ENCODE results near the gene RPS6KA5. TPM values are rescaled to one million over a fixed set of nuclear protein-coding genes. Genes with fewer than 3 reads are reported as not detected.

Gene RPS6KA5
- total RNA-seq, 1 donor from 2014 or later: 14.6 TPM

DNA sequence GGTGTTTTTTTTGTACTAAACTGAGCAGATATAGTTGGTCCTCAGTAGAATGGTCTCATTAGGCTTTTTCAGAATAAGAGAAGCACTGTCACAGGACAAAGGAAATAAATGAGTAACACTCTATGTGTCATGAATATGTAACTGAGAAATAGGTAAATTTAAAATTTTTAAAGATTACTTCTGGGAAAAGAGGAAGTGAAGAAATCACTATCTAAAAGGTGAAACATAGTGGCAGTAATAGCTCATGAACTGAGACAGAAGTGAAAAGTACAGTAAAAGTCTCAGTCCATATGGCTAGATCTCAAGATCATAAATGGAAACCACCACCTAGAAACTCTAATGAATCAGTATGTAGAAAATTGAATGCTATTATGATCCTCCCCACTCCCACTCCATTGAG, 154.9 kb downstream of the RPS6KA5 start:
- DNase-seq (no peak), ATAC-seq (ENCODE audit: poor library complexity) (no peak)
- intact Hi-C loops (cut with DNase I): no loop called here

DNA sequence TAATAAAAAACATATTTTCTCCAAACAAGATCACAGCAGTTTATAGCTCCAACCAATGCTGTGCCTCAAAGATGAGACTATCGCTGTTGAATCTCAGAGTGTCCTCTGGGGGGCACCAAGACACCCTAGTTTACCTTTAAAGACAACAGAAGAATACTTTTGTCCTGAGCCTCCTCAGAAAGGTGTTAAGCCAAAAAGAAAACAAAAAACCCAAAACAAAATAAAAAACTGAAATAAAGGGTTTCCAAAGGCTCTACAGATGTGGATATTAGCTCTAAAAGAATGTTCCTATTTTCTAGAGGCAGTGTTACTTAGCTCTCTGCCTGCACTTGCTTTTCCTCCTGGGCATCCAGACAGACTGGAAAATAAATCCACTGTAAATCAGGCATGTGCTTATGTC, 157.3 kb downstream of the RPS6KA5 start:
- ATAC-seq (ENCODE audit: poor library complexity): peak; percentile 89
- no peak for DNase-seq
- intact Hi-C loops (cut with DNase I): loop anchor here (5.0 kb wide), 2 partner anchors 154 to 274 kb away; no protein-coding TSS in a partner anchor

- intact Hi-C loops (cut with DNase I): loop anchor here (5.0 kb wide), 2 partner anchors 157 to 277 kb away; no protein-coding TSS in a partner anchor
- DNase-seq: no peak
- ATAC-seq (ENCODE audit: poor library complexity): no peak
Observed at GRCh38 chr14:90900476-90901083, 159.9 kb downstream of the RPS6KA5 start.

- intact Hi-C loops (cut with DNase I): no loop called here
- no peak for ATAC-seq (ENCODE audit: poor library complexity)
Observed at GRCh38 chr14:90897022-90897421, 163.4 kb downstream of the RPS6KA5 start.

DNA sequence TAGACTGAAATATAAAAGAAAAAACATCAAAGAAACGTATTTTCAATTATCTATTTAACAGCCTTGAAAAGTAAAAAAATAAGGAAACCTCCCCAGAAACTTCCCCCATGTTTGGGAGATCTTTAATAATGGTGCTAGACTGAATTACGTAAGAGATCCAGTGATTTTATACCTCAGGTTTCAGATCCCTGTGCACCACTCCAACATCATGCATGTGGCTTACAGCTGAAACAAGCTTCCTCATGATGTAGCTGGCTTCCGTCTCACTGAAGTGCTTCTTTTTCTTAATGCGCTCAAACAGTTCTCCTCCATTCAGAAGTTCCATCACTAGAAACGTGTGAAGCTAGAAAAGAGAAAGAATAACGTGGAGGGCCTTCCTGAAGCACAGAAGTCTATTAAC, 166.2 kb downstream of the RPS6KA5 start:
- intact Hi-C loops (cut with DNase I): no loop called here
- DNase-seq (no peak), ATAC-seq (ENCODE audit: poor library complexity) (no peak)

More at GRCh38 chr14:90897022-90897421, 163.4 kb downstream of the RPS6KA5 start:
- DNase-seq: no peak

- DNase-seq: no peak
- intact Hi-C loops (cut with DNase I): no loop called here
- no peak for ATAC-seq (ENCODE audit: poor library complexity)
Observed at GRCh38 chr14:90893510-90893909, 166.9 kb downstream of the RPS6KA5 start.

DNA sequence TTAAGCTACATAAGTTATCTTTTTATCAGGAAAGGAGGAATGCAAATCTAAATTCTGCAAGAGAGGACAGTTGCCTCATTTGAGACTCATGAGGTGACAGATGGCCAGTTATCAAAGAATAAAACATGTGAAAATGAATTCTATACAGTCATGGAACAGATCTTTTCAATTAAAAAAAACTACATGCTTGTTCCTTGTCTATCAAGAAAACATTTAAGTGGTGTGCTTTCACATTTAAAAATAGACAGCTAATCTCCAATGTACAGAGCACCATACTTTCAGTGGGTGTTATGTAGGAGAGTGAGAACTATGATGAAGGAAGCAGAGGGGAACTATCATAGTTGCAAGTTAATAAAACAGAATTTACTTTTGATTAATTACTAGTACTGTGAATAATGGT, 167.5 kb downstream of the RPS6KA5 start:
- intact Hi-C loops (cut with DNase I): no loop called here
- ATAC-seq (ENCODE audit: poor library complexity) (peak; percentile 69), DNase-seq (no peak)

DNA sequence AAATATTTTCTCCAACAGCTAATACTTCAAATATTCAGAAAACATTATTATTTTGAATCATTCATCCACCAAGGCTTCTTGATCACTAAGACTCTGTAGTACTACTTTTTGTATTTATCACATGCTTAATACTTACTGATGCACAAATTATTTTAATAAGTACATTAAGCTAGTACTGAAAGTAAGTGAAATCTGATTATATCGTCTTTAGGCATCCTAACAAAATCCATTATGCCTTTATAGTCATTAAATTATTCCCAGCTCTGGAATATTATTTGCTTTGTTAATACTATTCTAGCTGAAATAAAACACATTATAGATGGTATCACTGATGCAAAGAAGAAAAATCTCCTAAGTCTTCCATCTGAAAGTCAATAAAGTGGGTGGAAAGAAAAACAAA, 169.1 kb downstream of the RPS6KA5 start:
- DNase-seq: no peak
- no peak for ATAC-seq (ENCODE audit: poor library complexity)
- intact Hi-C loops (cut with DNase I): no loop called here

GRCh38 chr14:90890322-90891020, 170.0 kb downstream of the RPS6KA5 start:
- intact Hi-C loops (cut with DNase I): no loop called here
- no peak for DNase-seq
- no peak for ATAC-seq (ENCODE audit: poor library complexity)

DNA sequence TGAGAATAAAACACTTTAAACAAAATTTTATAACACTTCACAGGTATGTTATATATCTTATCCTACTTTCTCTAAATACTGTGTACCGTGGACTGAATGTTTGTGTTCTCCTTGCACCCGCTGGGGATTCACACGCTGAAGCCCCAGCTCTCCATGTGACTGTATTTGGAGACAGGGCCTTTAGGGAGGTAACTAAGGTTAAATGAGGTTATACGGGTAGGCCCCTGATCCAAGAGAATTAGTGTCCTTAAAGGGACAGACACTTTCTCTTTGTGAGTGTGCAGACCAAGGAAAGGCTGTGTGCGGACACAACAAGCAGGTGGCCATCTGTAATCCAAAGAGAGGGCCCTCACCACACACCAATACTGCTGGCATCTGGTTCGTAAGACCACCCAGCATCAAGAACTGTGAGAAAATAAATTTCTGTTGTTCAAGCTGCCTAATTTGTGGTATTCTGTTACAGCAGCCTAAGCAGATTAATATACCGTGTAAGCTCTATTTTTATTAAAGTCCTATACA, 174.1 kb downstream of the RPS6KA5 start:
- intact Hi-C loops (cut with DNase I): no loop called here
- DNase-seq (no peak), ATAC-seq (ENCODE audit: poor library complexity) (no peak)

GRCh38 chr14:90883782-90884181, 176.7 kb downstream of the RPS6KA5 start:
- intact Hi-C loops (cut with DNase I): no loop called here
- DNase-seq: no peak
- ATAC-seq (ENCODE audit: poor library complexity): no peak

GRCh38 chr14:90883197-90883596, 177.2 kb downstream of the RPS6KA5 start:
- intact Hi-C loops (cut with DNase I): no loop called here
- ATAC-seq (ENCODE audit: poor library complexity): no peak
- no peak for DNase-seq

GRCh38 chr14:90880282-90880681, 180.2 kb downstream of the RPS6KA5 start:
- DNase-seq (no peak), ATAC-seq (ENCODE audit: poor library complexity) (no peak)
- intact Hi-C loops (cut with DNase I): no loop called here

DNA sequence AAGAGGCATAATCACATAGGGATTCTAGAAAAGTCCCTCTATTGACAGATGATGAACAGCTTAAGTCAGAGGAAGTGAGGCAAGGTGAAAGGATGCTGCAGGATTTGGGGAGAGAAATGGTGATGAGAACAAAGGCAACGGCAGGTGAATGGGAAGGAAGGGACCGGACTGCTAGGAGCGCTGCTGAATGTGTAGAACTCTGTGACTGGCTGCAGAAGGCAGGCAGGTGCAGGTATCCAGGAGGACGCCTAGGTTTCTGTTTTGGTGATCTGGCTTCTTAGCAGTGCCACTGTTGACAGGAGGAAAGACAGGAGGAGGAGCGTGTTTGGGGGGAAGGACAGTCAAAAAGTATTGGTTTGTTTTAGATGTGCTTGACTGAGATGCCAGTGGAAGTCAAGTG, 185.8 kb downstream of the RPS6KA5 start:
- intact Hi-C loops (cut with DNase I): no loop called here
- ATAC-seq (ENCODE audit: poor library complexity): no peak
- no peak for DNase-seq

DNA sequence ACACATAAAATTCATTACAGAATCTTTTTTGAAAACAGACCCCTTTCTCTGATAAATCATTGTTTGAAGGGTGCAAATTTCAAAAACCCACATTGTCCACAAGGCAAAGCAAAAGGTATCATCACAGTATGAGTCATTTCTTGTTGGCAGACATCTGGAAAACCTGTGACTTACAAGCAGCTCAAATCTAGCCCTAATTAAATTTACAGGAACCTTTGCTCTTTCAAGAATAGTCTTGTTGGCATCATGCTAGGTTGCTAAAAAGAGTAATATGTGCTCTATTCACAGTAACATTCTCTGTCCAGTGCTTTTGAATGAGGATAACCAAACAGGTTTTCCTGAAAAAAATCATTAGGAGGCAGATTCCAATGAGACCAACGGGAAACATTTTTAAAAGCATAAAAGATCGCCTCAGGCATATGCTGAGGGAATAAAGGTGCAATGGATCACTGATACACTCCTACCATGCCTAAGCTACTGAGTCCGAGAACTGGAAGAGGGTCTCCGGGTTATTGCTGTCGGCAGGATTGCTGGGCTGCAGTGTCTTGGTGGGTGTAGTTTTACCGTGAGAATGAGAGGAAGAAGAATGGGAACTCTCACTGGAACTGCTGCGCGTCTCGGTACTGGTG, 188.7 kb downstream of the RPS6KA5 start:
- no peak for DNase-seq
- no peak for ATAC-seq (ENCODE audit: poor library complexity)
- intact Hi-C loops (cut with DNase I): no loop called here

DNA sequence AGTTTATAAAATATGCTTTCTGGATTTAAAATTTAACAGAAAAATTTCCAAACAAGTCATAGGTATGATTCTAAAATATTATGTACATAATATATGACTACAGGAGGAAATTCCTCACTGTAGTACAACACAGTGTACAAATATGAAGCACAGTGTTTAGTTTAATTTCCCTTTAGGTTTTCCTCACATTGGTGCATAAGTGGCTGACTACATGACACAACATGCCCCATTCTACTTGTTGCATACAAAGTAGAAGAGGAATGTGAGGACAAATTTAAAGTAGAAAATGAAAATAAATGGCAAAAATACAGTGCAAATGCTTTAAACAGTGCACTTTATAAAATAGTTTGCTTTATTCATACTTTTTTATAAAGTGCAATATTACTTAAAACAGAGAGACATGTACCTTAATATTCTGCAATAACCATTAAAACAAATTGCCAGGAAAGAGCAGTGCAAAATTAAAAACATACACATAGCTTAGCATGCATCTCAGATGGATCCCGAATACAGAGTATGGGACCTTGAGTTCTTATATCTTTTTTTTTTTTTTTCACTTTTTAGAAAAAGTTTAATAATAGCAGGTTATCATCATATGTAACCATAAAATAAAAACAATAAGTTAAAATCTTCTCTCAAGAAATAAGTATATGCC, 189.4 kb downstream of the RPS6KA5 start:
- intact Hi-C loops (cut with DNase I): no loop called here
- ATAC-seq (ENCODE audit: poor library complexity) (no peak), DNase-seq (no peak)

DNA sequence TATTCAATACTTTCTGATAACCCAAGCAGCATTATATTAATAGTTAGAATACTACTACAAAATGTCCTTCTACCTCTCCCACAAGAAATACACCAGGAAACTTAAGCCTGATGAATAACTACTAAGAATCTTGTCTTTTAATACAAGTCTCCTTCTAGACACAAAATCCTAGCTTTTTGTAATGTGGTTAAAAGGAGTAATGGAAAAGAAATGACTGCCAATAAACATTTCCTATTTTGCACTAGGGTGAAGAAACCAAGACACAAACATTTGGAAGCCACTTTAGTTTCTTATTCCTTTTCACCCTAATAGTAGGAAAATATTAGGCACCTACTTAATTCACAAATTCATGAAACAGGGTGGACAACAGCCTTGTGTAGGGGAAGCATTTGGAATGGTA, 192.9 kb downstream of the RPS6KA5 start:
- DNase-seq: no peak
- intact Hi-C loops (cut with DNase I): no loop called here
- no peak for ATAC-seq (ENCODE audit: poor library complexity)

GRCh38 chr14:90866833-90867232, 193.6 kb downstream of the RPS6KA5 start:
- ATAC-seq (ENCODE audit: poor library complexity) (peak; percentile 76), DNase-seq (no peak)
- intact Hi-C loops (cut with DNase I): no loop called here

- no peak for ATAC-seq (ENCODE audit: poor library complexity)
- DNase-seq: no peak
- intact Hi-C loops (cut with DNase I): no loop called here
Observed at GRCh38 chr14:90864741-90865140, 195.7 kb downstream of the RPS6KA5 start.

All from Right ventricle myocardium superior (tissue), 1 donor.